ENCODE measurements around the gene PIP5K1C. TPM values are rescaled to one million over a fixed set of nuclear protein-coding genes. Genes with fewer than 3 reads are reported as not detected.

Gene PIP5K1C
- total and polyA plus RNA-seq, 9 donors, result 8.4 to 30.0 (median 23.9) TPM

GRCh38 chr19:3644351-3645066, 55.8 kb downstream of the PIP5K1C start:
- Histone ChIP-seq H3K27me3 (ENCODE audit: control insufficient read depth, insufficient read depth, low read length) (no peaks in the 10 kb centered on the region), H3K27ac (ENCODE audit: low read length) (no peak overlapping the region), H3K4me1 (ENCODE audit: control insufficient read depth, insufficient read depth, low read length) (peaks cover 4% of the 10 kb centered on the region), H3K4me3 (ENCODE audit: low read length) (no peak overlapping the region), H3K36me3 (ENCODE audit: control insufficient read depth, insufficient read depth, low read length) (peaks cover 76% of the 10 kb centered on the region), H3K9me3 (replicated peaks; ENCODE audit: control insufficient read depth, low read depth, low read length) (no peaks in the 10 kb centered on the region)
- WGBS (ENCODE audit: insufficient coverage), result 62% methylated on average over 18 of the region's 19 CpGs
- DNase-seq, result no peak

- H3K4me1 ChIP-seq (ENCODE audit: control insufficient read depth, insufficient read depth, low read length), result peaks cover 4% of the 10 kb centered on the region
- no peak overlapping the region for H3K27ac ChIP-seq (ENCODE audit: low read length)
- 86% methylated on average over 17 of the region's 28 CpGs for WGBS (ENCODE audit: insufficient coverage)
- no peaks in the 10 kb centered on the region for H3K27me3 ChIP-seq (ENCODE audit: control insufficient read depth, insufficient read depth, low read length)
- peaks cover 83% of the 10 kb centered on the region for H3K36me3 ChIP-seq (ENCODE audit: control insufficient read depth, insufficient read depth, low read length)
- H3K4me3 ChIP-seq (ENCODE audit: low read length), result no peak overlapping the region
- H3K9me3 ChIP-seq (replicated peaks; ENCODE audit: control insufficient read depth, low read depth, low read length), result no peaks in the 10 kb centered on the region
- no peak for DNase-seq
Measured at GRCh38 chr19:3643674-3644313, 56.5 kb downstream of the PIP5K1C start.

GRCh38 chr19:3642987-3643673, 57.1 kb downstream of the PIP5K1C start:
- Histone ChIP-seq H3K9me3 (replicated peaks; ENCODE audit: control insufficient read depth, low read depth, low read length) (no peaks in the 10 kb centered on the region), H3K27ac (ENCODE audit: low read length) (no peak overlapping the region), H3K4me1 (ENCODE audit: control insufficient read depth, insufficient read depth, low read length) (peaks cover 4% of the 10 kb centered on the region), H3K27me3 (ENCODE audit: control insufficient read depth, insufficient read depth, low read length) (no peaks in the 10 kb centered on the region), H3K4me3 (ENCODE audit: low read length) (no peak overlapping the region), H3K36me3 (ENCODE audit: control insufficient read depth, insufficient read depth, low read length) (peaks cover 83% of the 10 kb centered on the region)
- no peak for DNase-seq
- 85% methylated on average over 30 of the region's 36 CpGs for WGBS (ENCODE audit: insufficient coverage)

- no peak for DNase-seq
- Histone ChIP-seq H3K27me3 (ENCODE audit: control insufficient read depth, insufficient read depth, low read length) (no peaks in the 10 kb centered on the region), H3K36me3 (ENCODE audit: control insufficient read depth, insufficient read depth, low read length) (peaks cover 78% of the 10 kb centered on the region), H3K9me3 (replicated peaks; ENCODE audit: control insufficient read depth, low read depth, low read length) (no peaks in the 10 kb centered on the region), H3K4me1 (ENCODE audit: control insufficient read depth, insufficient read depth, low read length) (peaks cover 4% of the 10 kb centered on the region), H3K4me3 (ENCODE audit: low read length) (no peak overlapping the region), H3K27ac (ENCODE audit: low read length) (no peak overlapping the region)
- WGBS (ENCODE audit: insufficient coverage), result 93% methylated on average over 14 of the region's 17 CpGs
Measured at GRCh38 chr19:3642296-3642695, 58.0 kb downstream of the PIP5K1C start.

GRCh38 chr19:3641515-3642269, 58.6 kb downstream of the PIP5K1C start:
- Histone ChIP-seq H3K4me3 (ENCODE audit: low read length) (no peak overlapping the region), H3K27ac (ENCODE audit: low read length) (no peak overlapping the region), H3K4me1 (ENCODE audit: control insufficient read depth, insufficient read depth, low read length) (peaks cover 4% of the 10 kb centered on the region), H3K9me3 (replicated peaks; ENCODE audit: control insufficient read depth, low read depth, low read length) (no peaks in the 10 kb centered on the region), H3K27me3 (ENCODE audit: control insufficient read depth, insufficient read depth, low read length) (no peaks in the 10 kb centered on the region), H3K36me3 (ENCODE audit: control insufficient read depth, insufficient read depth, low read length) (peaks cover 80% of the 10 kb centered on the region)
- no peak for DNase-seq
- 90% methylated on average over 19 of the region's 28 CpGs for WGBS (ENCODE audit: insufficient coverage)

- no peaks in the 10 kb centered on the region for H3K27me3 ChIP-seq (ENCODE audit: control insufficient read depth, insufficient read depth, low read length)
- no peaks in the 10 kb centered on the region for H3K4me1 ChIP-seq (ENCODE audit: control insufficient read depth, insufficient read depth, low read length)
- H3K4me3 ChIP-seq (ENCODE audit: low read length), result no peak overlapping the region
- peaks cover 63% of the 10 kb centered on the region for H3K36me3 ChIP-seq (ENCODE audit: control insufficient read depth, insufficient read depth, low read length)
- 100% methylated on average over 2 of the region's 13 CpGs for WGBS (ENCODE audit: insufficient coverage)
- no peak overlapping the region for H3K27ac ChIP-seq (ENCODE audit: low read length)
- DNase-seq, result no peak
- no peaks in the 10 kb centered on the region for H3K9me3 ChIP-seq (replicated peaks; ENCODE audit: control insufficient read depth, low read depth, low read length)
Measured at GRCh38 chr19:3639479-3639878, 60.8 kb downstream of the PIP5K1C start.

GRCh38 chr19:3638208-3639193, 61.8 kb downstream of the PIP5K1C start:
- no peaks in the 10 kb centered on the region for H3K4me1 ChIP-seq (ENCODE audit: control insufficient read depth, insufficient read depth, low read length)
- WGBS (ENCODE audit: insufficient coverage), result 90% methylated on average over 52 of the region's 55 CpGs
- no peak for DNase-seq
- H3K27me3 ChIP-seq (ENCODE audit: control insufficient read depth, insufficient read depth, low read length), result no peaks in the 10 kb centered on the region
- H3K36me3 ChIP-seq (ENCODE audit: control insufficient read depth, insufficient read depth, low read length), result peaks cover 56% of the 10 kb centered on the region
- no peaks in the 10 kb centered on the region for H3K9me3 ChIP-seq (replicated peaks; ENCODE audit: control insufficient read depth, low read depth, low read length)
- H3K4me3 ChIP-seq (ENCODE audit: low read length), result no peak overlapping the region
- H3K27ac ChIP-seq (ENCODE audit: low read length), result no peak overlapping the region

- Histone ChIP-seq H3K4me3 (ENCODE audit: low read length) (no peak overlapping the region), H3K9me3 (replicated peaks; ENCODE audit: control insufficient read depth, low read depth, low read length) (no peaks in the 10 kb centered on the region), H3K27ac (ENCODE audit: low read length) (no peak overlapping the region), H3K36me3 (ENCODE audit: control insufficient read depth, insufficient read depth, low read length) (peaks cover 51% of the 10 kb centered on the region), H3K4me1 (ENCODE audit: control insufficient read depth, insufficient read depth, low read length) (no peaks in the 10 kb centered on the region), H3K27me3 (ENCODE audit: control insufficient read depth, insufficient read depth, low read length) (no peaks in the 10 kb centered on the region)
- WGBS (ENCODE audit: insufficient coverage), result 95% methylated on average over 14 of the region's 23 CpGs
- no peak for DNase-seq
Measured at GRCh38 chr19:3637621-3638020, 62.6 kb downstream of the PIP5K1C start.

GRCh38 chr19:3636962-3637361, 63.3 kb downstream of the PIP5K1C start:
- H3K4me1 ChIP-seq (ENCODE audit: control insufficient read depth, insufficient read depth, low read length), result no peaks in the 10 kb centered on the region
- H3K36me3 ChIP-seq (ENCODE audit: control insufficient read depth, insufficient read depth, low read length), result peaks cover 51% of the 10 kb centered on the region
- H3K27ac ChIP-seq (ENCODE audit: low read length), result no peak overlapping the region
- H3K4me3 ChIP-seq (ENCODE audit: low read length), result no peak overlapping the region
- WGBS (ENCODE audit: insufficient coverage), result 87% methylated on average over 19 of the region's 20 CpGs
- H3K9me3 ChIP-seq (replicated peaks; ENCODE audit: control insufficient read depth, low read depth, low read length), result no peaks in the 10 kb centered on the region
- no peak for DNase-seq
- H3K27me3 ChIP-seq (ENCODE audit: control insufficient read depth, insufficient read depth, low read length), result no peaks in the 10 kb centered on the region
